Gastrocnemius medialis (tissue), 4 donors: ENCODE results near the gene HSD11B1L. TPM values are rescaled to one million over a fixed set of nuclear protein-coding genes. Genes with fewer than 3 reads are reported as not detected.

Experiments
- ATAC-seq, 2 donors: fragments of 150-250 bp; one replicate each; pipeline ENCODE4 v1.9.1; 2016
- DNase-seq, 2 donors: peaks; one replicate each; pipeline ENCODE4 v3.0.0-alpha.2; 2019
- H3K27ac ChIP-seq, 4 donors: fragments of 200-600 bp; sonication (generic); 1 replicate in 1 of 4; 2 replicates in 3 of 4; pipeline ENCODE4 v1.5.1; 2016 to 2018; ENCODE audit warnings: mild to moderate bottlenecking in 2 of 4, moderate library complexity in 1 of 4
- H3K27me3 ChIP-seq, 3 donors: fragments of 200-600 bp; sonication (generic) in 2 of 3; 1 replicate in 1 of 3; 2 replicates in 2 of 3; pipeline versions ENCODE4 v1.5.1 to v1.6.0; 2016 to 2019; ENCODE audit warnings: mild to moderate bottlenecking in 1 of 3, moderate library complexity in 1 of 3
- H3K36me3 ChIP-seq, 2 donors: fragments of 200-600 bp; sonication (generic) in 1 of 2; one replicate each; pipeline ENCODE4 v1.5.1; 2017 to 2018
- H3K4me1 ChIP-seq, 2 donors: fragments of 200-600 bp; sonication (generic) in 1 of 2; one replicate each; pipeline ENCODE4 v1.5.1; 2016 to 2017; ENCODE audit warnings: mild to moderate bottlenecking in 2 of 2
- H3K4me3 ChIP-seq, 4 donors: fragments of 200-600 bp; sonication (generic) in 3 of 4; 1 replicate in 1 of 4; 2 replicates in 3 of 4; pipeline ENCODE4 v1.5.1; 2016 to 2019; ENCODE audit warnings: mild to moderate bottlenecking in 2 of 4
- H3K9me3 ChIP-seq, 3 donors: fragments of 200-600 bp; sonication (generic) in 2 of 3; 1 replicate in 1 of 3; 2 replicates in 2 of 3; pipeline ENCODE4 v1.5.1; 2016 to 2019
- CTCF ChIP-seq, 5 experiments: fragments of 450-650 bp in 3 of 5; fragments of 200-600 bp in 2 of 5; sonication (generic) in 2 of 5; IDR thresholded peaks in 4 of 5; conservative IDR thresholded peaks in 1 of 5; 1 replicate in 4 of 5; 2 replicates in 1 of 5; pipeline ENCODE4 v1.5.1; 2016 to 2019; ENCODE audit warnings: antibody characterized with exemption in 5 of 5, mild to moderate bottlenecking in 3 of 5, moderate library complexity in 3 of 5
- POLR2A ChIP-seq, 2 donors: fragments of 450-650 bp; IDR thresholded peaks; one replicate each; pipeline ENCODE4 v1.6.1; 2017; ENCODE audit warnings: antibody characterized with exemption in 2 of 2, mild to moderate bottlenecking in 2 of 2, moderate library complexity in 2 of 2
- in situ Hi-C, 4 donors: fragments of 200-750 bp; cut with MboI; loops; one replicate each; pipeline versions ENCODE4 v1.15.0 to v1.8.0; 2017; ENCODE audit warnings: low sequenced_read_pairs in 4 of 4
- intact Hi-C: fragments of 100-400 bp; cut with DNase I; formaldehyde crosslinking; loops from one replicate; pipeline ENCODE4 v1.15.1; 2023; ENCODE audit warnings: low total_unique reads
- total RNA-seq, 4 donors: library from RNA; depleted of rRNA; stranded (reverse); fragments of >200 nt; gene quantifications; one replicate each; pipeline versions ENCODE4 v1.1.0 to v1.2.3, GENCODE V29; 2016

Gene HSD11B1L
- total RNA-seq, 4 donors from 2014 or later, result 5.8 to 33.2 (median 21.5) TPM

- ATAC-seq (no peak), DNase-seq (no peak)
- Histone ChIP-seq H3K4me3 (no peak overlapping the region), H3K27me3 (no peaks in the 10 kb centered on the region), H3K4me1 (peaks cover 8 to 9% of the 10 kb centered on the region in 2 donors), H3K9me3 (no peaks in the 10 kb centered on the region), H3K27ac (no peak overlapping the region), H3K36me3 (peaks cover 0 to 74% of the 10 kb centered on the region in 2 donors)
- in situ Hi-C loops (no loop called here), intact Hi-C loops (no loop called here)
- TF ChIP-seq CTCF (IDR thresholded peaks at IDR 0.05 in 4 of 5, conservative IDR thresholded peaks at IDR 0.05 in 1 of 5), result no peak
- no peak for TF ChIP-seq POLR2A (IDR thresholded peaks at IDR 0.05)
Measured at GRCh38 chr19:5696196-5697021, 15.6 kb downstream of the HSD11B1L start.

- intact Hi-C loops, result no loop called here
Measured at GRCh38 chr19:5697022-5697889, 16.4 kb downstream of the HSD11B1L start.

GRCh38 chr19:5697890-5698634, 17.2 kb downstream of the HSD11B1L start:
- in situ Hi-C loops, result no loop called here
- Histone ChIP-seq H3K27me3 (no peaks in the 10 kb centered on the region), H3K36me3 (peaks cover 0 to 60% of the 10 kb centered on the region in 2 donors), H3K9me3 (no peaks in the 10 kb centered on the region), H3K4me3 (no peak overlapping the region), H3K4me1 (no peaks in the 10 kb centered on the region), H3K27ac (no peak overlapping the region)
- ATAC-seq, result no peak
- no peak for DNase-seq
- intact Hi-C loops, result no loop called here
- TF ChIP-seq POLR2A (IDR thresholded peaks at IDR 0.05) (no peak), CTCF (IDR thresholded peaks at IDR 0.05 in 4 of 5, conservative IDR thresholded peaks at IDR 0.05 in 1 of 5) (no peak)

More at GRCh38 chr19:5697022-5697889, 16.4 kb downstream of the HSD11B1L start:
- peaks cover 0 to under 1% of the 10 kb centered on the region in 2 donors for H3K4me1 ChIP-seq
- TF ChIP-seq POLR2A (IDR thresholded peaks at IDR 0.05), result no peak
- no peak for TF ChIP-seq CTCF (IDR thresholded peaks at IDR 0.05 in 4 of 5, conservative IDR thresholded peaks at IDR 0.05 in 1 of 5)
- no peak for DNase-seq
- H3K27me3 ChIP-seq, result no peaks in the 10 kb centered on the region
- no peak overlapping the region for H3K27ac ChIP-seq
- no peak for ATAC-seq
- peaks cover 0 to 67% of the 10 kb centered on the region in 2 donors for H3K36me3 ChIP-seq
- no peak overlapping the region for H3K4me3 ChIP-seq
- in situ Hi-C loops, result no loop called here
- H3K9me3 ChIP-seq, result no peaks in the 10 kb centered on the region

GRCh38 chr19:5698635-5699422, 18.0 kb downstream of the HSD11B1L start:
- no peak for ATAC-seq
- no peak overlapping the region for H3K4me3 ChIP-seq
- intact Hi-C loops (no loop called here), in situ Hi-C loops (no loop called here)
- TF ChIP-seq POLR2A (IDR thresholded peaks at IDR 0.05) (no peak), CTCF (IDR thresholded peaks at IDR 0.05 in 4 of 5, conservative IDR thresholded peaks at IDR 0.05 in 1 of 5) (no peak)
- H3K36me3 ChIP-seq, result peaks cover 0 to 60% of the 10 kb centered on the region in 2 donors
- no peak overlapping the region for H3K27ac ChIP-seq
- no peak for DNase-seq
- H3K9me3 ChIP-seq, result no peaks in the 10 kb centered on the region
- no peaks in the 10 kb centered on the region for H3K4me1 ChIP-seq
- no peaks in the 10 kb centered on the region for H3K27me3 ChIP-seq
